Measurements from ENCODE around the gene PAK4.
"Not testable (repeated sequence)": the region's sequence is repeated elsewhere in the genome, so short reads cannot be mapped to it uniquely, and the experiment has no call there.

DNA sequence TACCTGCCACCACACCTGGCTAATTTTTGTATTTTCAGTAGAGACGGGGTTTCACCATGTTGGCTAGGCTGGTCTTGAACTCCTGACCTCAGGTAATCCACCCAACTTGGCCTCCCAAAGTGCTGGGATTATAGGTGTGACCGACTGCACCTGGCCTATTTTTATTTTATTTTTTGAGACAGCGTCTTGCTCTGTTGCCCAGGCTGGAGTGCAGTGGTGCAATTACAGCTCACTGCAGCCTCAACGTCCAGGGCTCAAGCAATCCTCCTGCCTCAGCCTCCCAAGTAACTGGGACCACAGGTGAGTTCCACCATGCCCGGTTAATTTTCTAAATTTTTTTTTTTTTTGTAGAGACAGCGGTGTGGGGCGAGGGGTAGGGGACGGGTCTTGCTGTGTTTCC lies 8.6 kb upstream of the PAK4 start:
- not testable (repeated sequence) for TF ChIP-seq EZH2 (IDR thresholded peaks at IDR 0.05; ENCODE audit: borderline replicate concordance, low read depth, low read length, poor library complexity, severe bottlenecking); CTCF (conservative IDR thresholded peaks at IDR 0.05; ENCODE audit: low read depth, low read length)

Measured in A673 (cell line).